ENCODE measurements around the gene FRMD5.
"Not testable (repeated sequence)": the region's sequence is repeated elsewhere in the genome, so short reads cannot be mapped to it uniquely, and the experiment has no call there.

The FRMD5 gene

DNA sequence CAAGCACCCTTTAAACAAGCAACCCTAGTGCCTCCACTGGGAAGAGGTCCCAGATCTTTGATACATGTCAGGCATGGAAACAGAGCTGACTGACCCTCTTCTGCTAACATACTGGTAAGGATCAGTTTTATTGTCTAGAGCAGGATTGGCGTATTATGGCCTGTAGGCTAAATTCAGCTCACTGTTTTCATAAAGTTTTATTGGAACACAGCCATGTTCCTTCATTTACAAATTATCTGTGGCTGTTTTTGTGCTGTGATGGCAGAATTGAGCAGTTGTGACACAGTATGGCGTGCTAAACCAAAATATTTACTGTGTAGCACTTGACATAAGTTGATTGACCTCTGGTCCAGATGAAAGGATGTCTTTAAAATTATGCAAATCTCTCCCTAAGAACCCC is 323.2 kb downstream of the FRMD5 start:
- no peak for TF ChIP-seq EZH2phosphoT487 (conservative IDR thresholded peaks at IDR 0.05; ENCODE audit: low read length)
- TF ChIP-seq, protein P1, sequence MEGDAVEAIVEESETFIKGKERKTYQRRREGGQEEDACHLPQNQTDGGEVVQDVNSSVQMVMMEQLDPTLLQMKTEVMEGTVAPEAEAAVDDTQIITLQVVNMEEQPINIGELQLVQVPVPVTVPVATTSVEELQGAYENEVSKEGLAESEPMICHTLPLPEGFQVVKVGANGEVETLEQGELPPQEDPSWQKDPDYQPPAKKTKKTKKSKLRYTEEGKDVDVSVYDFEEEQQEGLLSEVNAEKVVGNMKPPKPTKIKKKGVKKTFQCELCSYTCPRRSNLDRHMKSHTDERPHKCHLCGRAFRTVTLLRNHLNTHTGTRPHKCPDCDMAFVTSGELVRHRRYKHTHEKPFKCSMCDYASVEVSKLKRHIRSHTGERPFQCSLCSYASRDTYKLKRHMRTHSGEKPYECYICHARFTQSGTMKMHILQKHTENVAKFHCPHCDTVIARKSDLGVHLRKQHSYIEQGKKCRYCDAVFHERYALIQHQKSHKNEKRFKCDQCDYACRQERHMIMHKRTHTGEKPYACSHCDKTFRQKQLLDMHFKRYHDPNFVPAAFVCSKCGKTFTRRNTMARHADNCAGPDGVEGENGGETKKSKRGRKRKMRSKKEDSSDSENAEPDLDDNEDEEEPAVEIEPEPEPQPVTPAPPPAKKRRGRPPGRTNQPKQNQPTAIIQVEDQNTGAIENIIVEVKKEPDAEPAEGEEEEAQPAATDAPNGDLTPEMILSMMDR (IDR thresholded peaks at IDR 0.05; ENCODE audit: insufficient read depth, low read length, poor library complexity, severe bottlenecking), result no peak
- H3K79me2 ChIP-seq (ENCODE audit: insufficient read depth, low read length), result no peaks in the 10 kb centered on the region
- H4K20me1 ChIP-seq (ENCODE audit: low read depth, low read length), result peaks cover 12% of the 10 kb centered on the region; the same call in 1 of the 2 replicates
- peaks cover 6% of the 10 kb centered on the region; the same call in 1 of the 2 replicates for H3F3A ChIP-seq (ENCODE audit: insufficient read depth)
- H3K27me3 ChIP-seq (ENCODE audit: low read length), result no peaks in the 10 kb centered on the region
- H3K4me2 ChIP-seq (ENCODE audit: low read depth, low read length, poor library complexity, severe bottlenecking), result no peak overlapping the region
- H3K9me2 ChIP-seq (replicated peaks; ENCODE audit: insufficient read depth, low read length), result no peaks in the 10 kb centered on the region
- H3K36me3 ChIP-seq (ENCODE audit: low read length), result peaks cover 41% of the 10 kb centered on the region
- H3K9me3 ChIP-seq (ENCODE audit: insufficient read depth, low read length), result no peaks in the 10 kb centered on the region
- H3K9ac ChIP-seq (ENCODE audit: low read length), result no peak overlapping the region
- no peak overlapping the region for H3K4me3 ChIP-seq (ENCODE audit: insufficient read depth, low read length, poor library complexity, severe bottlenecking)
- H3K27ac ChIP-seq (ENCODE audit: low read depth, low read length), result no peak overlapping the region
- H2AFZ ChIP-seq (ENCODE audit: low read depth, low read length, severe bottlenecking), result no peak overlapping the region

DNA sequence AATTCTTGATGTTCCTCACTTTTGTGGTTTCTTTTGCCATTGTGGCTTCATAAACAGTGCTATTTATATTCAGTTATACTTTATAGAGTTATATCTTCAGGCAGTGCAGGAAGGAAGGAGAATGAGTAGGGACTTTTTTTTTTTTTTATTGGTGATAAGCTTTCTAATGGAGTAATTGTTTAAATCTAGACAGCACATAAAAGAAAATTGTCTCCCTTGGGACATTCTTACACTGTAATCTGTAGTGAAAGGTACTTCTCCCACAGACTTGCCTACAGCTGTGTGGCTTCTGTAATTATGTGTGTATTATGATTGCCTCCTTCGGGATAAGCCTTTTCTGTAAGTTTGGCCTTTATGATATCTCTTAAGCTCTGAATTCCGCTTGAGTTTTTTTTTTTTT is 326.7 kb downstream of the FRMD5 start:
- H3K4me2 ChIP-seq (ENCODE audit: low read depth, low read length, poor library complexity, severe bottlenecking), result no peak overlapping the region
- no peak overlapping the region for H3K9ac ChIP-seq (ENCODE audit: low read length)
- peaks cover 49% of the 10 kb centered on the region for H3K36me3 ChIP-seq (ENCODE audit: low read length)
- H3K4me3 ChIP-seq (ENCODE audit: insufficient read depth, low read length, poor library complexity, severe bottlenecking), result no peak overlapping the region
- H3K27me3 ChIP-seq (ENCODE audit: low read length), result no peaks in the 10 kb centered on the region
- TF ChIP-seq EZH2phosphoT487 (conservative IDR thresholded peaks at IDR 0.05; ENCODE audit: low read length), result no peak
- TF ChIP-seq, protein P1 (IDR thresholded peaks at IDR 0.05; ENCODE audit: insufficient read depth, low read length, poor library complexity, severe bottlenecking), result no peak
- H3K9me3 ChIP-seq (ENCODE audit: insufficient read depth, low read length), result no peaks in the 10 kb centered on the region
- H3K79me2 ChIP-seq (ENCODE audit: insufficient read depth, low read length), result peaks cover 8% of the 10 kb centered on the region; the same call in 1 of the 2 replicates
- H3K27ac ChIP-seq (ENCODE audit: low read depth, low read length), result no peak overlapping the region
- peaks cover 11% of the 10 kb centered on the region; the same call in 1 of the 2 replicates for H3F3A ChIP-seq (ENCODE audit: insufficient read depth)
- H2AFZ ChIP-seq (ENCODE audit: low read depth, low read length, severe bottlenecking), result no peak overlapping the region
- H4K20me1 ChIP-seq (ENCODE audit: low read depth, low read length), result peaks cover 12% of the 10 kb centered on the region; the same call in 1 of the 2 replicates
- no peaks in the 10 kb centered on the region for H3K9me2 ChIP-seq (replicated peaks; ENCODE audit: insufficient read depth, low read length)

DNA sequence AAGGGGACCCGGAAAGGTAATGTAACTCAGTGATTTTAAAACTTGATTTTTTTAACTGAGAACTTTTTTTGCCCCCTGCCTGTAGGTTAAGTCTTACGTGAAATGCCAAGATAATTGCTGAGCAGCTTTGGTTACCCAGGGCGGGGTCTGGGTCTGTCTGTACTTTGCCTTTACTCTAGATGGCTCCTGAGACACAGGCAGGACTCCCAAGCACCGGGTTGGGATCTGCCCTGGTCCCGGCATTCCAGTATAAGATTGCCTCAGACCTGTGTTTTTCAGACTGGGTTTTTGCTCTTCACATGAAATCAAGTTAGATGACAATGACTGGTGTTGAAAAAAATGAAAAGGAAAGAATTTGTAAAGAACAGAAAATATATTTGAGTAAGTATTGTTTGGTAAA is 328.0 kb downstream of the FRMD5 start:
- no peak overlapping the region for H2AFZ ChIP-seq (ENCODE audit: low read depth, low read length, severe bottlenecking)
- H3K27me3 ChIP-seq (ENCODE audit: low read length), result no peaks in the 10 kb centered on the region
- H3K79me2 ChIP-seq (ENCODE audit: insufficient read depth, low read length), result peaks cover 12% of the 10 kb centered on the region; the same call in 1 of the 2 replicates
- no peak overlapping the region for H3K4me2 ChIP-seq (ENCODE audit: low read depth, low read length, poor library complexity, severe bottlenecking)
- peaks cover 11% of the 10 kb centered on the region; the same call in 1 of the 2 replicates for H3F3A ChIP-seq (ENCODE audit: insufficient read depth)
- no peak overlapping the region for H3K27ac ChIP-seq (ENCODE audit: low read depth, low read length)
- H3K9me2 ChIP-seq (replicated peaks; ENCODE audit: insufficient read depth, low read length), result no peaks in the 10 kb centered on the region
- H3K4me3 ChIP-seq (ENCODE audit: insufficient read depth, low read length, poor library complexity, severe bottlenecking), result no peak overlapping the region
- peaks cover 44% of the 10 kb centered on the region for H3K36me3 ChIP-seq (ENCODE audit: low read length)
- no peak overlapping the region for H3K9ac ChIP-seq (ENCODE audit: low read length)
- peaks cover 12% of the 10 kb centered on the region; the same call in 1 of the 2 replicates for H4K20me1 ChIP-seq (ENCODE audit: low read depth, low read length)
- TF ChIP-seq, protein P1 (IDR thresholded peaks at IDR 0.05; ENCODE audit: insufficient read depth, low read length, poor library complexity, severe bottlenecking), result no peak
- no peak for TF ChIP-seq EZH2phosphoT487 (conservative IDR thresholded peaks at IDR 0.05; ENCODE audit: low read length)
- no peaks in the 10 kb centered on the region for H3K9me3 ChIP-seq (ENCODE audit: insufficient read depth, low read length)

DNA sequence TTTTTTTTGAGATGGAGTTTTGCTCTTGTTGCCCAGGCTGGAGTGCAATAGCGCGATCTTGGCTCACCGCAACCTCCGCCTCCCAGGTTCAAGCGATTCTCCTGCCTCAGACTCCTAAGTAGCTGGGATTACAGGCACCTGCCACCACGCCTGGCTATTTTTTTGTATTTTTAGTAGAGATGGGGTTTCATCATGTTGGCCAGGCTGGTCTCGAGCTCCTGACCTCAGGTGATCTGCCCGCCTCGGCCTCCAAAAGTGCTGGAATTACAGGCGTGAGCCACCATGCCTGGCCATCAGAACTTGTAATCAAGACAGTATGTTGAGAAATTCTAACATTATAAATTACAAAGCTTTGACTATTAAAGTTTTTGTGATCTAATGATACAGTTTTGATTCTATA is 328.4 kb downstream of the FRMD5 start:
- Histone ChIP-seq H3F3A (ENCODE audit: insufficient read depth) (peaks cover 11% of the 10 kb centered on the region; the same call in 1 of the 2 replicates), H3K79me2 (ENCODE audit: insufficient read depth, low read length) (peaks cover 13% of the 10 kb centered on the region; the same call in 1 of the 2 replicates), H3K36me3 (ENCODE audit: low read length) (peaks cover 44% of the 10 kb centered on the region), H4K20me1 (ENCODE audit: low read depth, low read length) (peaks cover 12% of the 10 kb centered on the region; the same call in 1 of the 2 replicates)
- H3K4me2 ChIP-seq (ENCODE audit: low read depth, low read length, poor library complexity, severe bottlenecking); H3K9me3 ChIP-seq (ENCODE audit: insufficient read depth, low read length); H3K9ac ChIP-seq (ENCODE audit: low read length); H3K9me2 ChIP-seq (replicated peaks; ENCODE audit: insufficient read depth, low read length); H3K4me3 ChIP-seq (ENCODE audit: insufficient read depth, low read length, poor library complexity, severe bottlenecking); H3K27ac ChIP-seq (ENCODE audit: low read depth, low read length); H2AFZ ChIP-seq (ENCODE audit: low read depth, low read length, severe bottlenecking); H3K27me3 ChIP-seq (ENCODE audit: low read length): not testable (repeated sequence)
